Umbilical cord (tissue), 2 donors: ENCODE data around the gene PRKAB2. TPM values are rescaled to one million over a fixed set of nuclear protein-coding genes. Genes with fewer than 3 reads are reported as not detected.
"Not testable (repeated sequence)": the region's sequence is repeated elsewhere in the genome, so short reads cannot be mapped to it uniquely, and the experiment has no call there.

Experiments used
- DNase-seq: peaks from one replicate; pipeline ENCODE4 v3.0.0-alpha.2; 2015; ENCODE audit warnings: low spot score
- total RNA-seq: library from RNA; depleted of rRNA; stranded (reverse); fragments of >200 nt; gene quantifications from one replicate; pipeline ENCODE4 v1.2.3, GENCODE V29; 2014; ENCODE audit warnings: low replicate concordance; ENCODE audit not compliant: insufficient read depth

PRKAB2 gene
- total RNA-seq, 1 donor from 2014 or later: 32.0 TPM

DNA sequence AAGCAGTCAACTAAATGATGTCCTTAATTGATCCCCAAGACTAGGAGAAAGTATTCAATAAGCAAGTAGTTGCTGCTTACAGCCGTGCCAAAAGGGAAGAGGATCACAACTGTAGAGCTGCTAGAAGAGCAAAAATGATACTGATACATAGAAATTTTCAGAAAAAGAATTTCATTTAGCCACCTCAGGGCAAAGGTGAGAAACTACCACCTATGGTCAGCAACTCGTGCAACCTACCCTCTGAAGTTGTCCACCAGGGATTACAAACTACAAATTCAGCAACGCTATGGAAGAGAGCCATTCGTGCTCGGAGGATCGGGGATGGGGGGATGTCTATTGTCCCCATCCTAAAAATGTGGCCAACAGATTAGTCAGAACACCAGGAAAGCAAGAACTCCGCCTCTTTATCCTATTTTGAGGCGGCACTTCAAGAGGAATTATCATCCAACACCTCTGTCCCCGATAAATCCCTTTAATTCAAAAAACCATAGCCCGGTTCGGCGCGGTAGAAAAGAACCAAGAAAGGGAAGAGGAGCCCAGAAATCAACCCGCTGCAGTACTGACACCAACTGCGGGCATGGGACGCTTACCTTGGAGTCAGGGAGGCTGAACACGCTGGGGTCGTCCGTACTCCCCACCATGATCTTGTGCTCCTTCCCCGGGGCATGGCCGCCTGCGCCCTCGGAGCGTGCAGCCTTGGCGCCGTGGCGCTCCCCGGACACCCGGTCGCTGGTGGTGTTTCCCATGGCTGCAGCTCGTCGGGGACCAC, 687 bp downstream of the PRKAB2 start:
- DNase-seq: no peak

DNA sequence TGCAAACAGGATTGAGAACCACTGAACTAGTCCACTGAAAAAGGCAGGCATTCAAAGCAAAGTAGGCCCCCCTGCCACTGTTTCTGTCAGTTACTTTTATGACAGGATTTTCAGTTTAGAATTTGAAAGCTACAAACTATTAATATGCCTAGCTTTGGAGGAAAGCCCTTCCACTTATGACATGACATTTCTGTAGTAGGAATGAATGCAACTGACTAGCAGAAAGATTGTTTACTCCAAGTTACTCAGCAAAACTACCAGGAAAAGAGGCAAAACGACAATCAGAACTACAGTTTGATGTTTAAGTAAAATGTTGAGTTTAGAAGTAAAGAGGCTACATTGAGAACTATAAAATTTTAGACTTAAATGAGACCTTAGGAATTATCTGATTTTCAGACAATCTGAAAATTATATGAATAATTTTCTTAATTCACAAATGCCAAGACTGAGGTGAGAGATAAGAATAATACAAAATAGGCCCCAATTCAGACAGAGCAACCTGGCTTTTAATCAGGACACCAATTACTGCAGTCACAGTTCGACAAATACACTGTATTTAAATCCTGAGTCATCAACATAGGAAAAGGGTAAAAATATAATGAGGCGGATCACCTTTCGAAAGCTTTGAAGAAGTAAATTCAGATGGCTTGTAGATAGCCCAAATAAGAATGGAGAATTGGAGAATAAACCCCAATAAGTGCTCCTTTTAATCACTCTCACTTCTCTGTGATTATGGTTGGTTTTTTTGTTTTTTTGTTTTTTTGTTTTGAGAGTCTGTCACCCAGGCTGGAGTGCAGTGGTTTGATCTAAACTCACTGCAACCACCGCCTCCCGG, 2.2 kb downstream of the PRKAB2 start:
- DNase-seq: no peak

DNA sequence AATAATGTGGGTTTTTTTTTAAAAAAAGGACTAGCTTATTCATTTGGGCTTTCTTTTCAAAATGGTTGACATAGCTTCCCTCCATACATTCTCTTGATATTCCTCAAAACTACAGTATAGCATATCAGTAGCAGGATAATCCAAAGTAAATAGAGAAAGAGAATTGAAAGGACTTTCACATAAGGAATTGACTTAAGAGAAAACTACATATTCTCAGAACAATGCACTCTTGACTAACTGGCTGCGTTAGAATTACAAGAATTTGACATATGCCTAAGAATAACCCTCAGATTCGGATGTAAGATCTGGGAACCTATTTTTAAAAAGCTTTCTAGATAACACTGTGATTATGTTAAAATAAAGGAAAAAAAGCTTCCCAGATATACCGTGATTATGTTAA, 3.1 kb downstream of the PRKAB2 start:
- no peak for DNase-seq

DNA sequence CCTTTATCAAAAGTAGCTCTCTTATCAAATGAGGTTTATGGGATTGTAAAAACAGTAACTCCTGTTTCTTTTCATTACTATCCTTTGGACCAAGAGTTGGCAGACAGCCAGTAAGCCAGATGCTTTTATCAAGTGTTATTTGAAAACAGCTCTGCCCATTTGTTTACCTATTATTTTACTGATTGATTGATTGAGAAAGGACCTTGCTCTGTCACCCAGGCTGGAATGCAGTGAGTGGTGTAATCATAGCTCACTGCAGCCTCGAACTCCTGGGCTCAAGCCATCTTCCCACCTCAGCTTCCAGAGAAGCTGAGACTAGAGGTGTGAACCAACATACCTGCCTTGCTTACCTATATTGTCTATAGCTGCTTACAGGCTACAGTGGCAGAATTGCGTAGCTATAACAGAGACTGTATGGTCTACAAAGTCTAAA, 3.6 kb downstream of the PRKAB2 start:
- DNase-seq: peak; percentile 35

DNA sequence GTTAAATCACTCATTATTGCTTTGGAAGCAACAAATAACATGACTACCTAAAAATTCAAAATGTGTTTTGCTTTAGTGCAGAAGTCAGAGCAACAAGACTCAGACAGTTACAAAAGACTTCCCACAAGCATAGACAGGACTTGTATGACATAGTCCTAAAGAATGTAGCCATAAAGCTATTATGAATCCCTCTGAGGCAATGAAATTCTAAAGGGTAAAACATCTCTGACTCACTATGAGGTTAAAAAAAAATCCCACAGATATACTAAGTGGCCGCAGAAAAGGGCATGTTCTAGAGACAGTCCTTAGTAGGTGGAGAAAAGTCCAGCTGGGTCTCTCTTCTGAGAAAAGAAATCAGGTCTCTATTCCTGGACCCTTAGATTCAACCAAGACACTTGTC, 4.9 kb downstream of the PRKAB2 start:
- DNase-seq: peak; percentile 73

DNA sequence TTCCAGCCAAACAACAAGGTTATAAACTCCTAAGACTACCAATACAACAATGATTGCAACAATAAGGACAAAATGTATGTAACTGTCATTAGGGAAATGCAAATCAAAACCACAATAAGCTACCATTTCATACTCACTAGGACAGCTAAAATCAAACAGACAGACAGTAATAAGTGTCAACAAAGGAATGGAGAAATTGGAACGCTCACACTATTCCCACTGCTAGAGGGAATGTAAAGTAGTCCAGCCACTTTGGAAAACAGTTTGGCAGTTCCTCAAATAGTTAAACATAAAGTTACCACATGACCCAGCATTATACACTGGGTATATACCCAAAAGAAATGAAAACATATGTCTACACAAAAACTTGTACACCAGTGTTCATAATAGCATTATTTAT, 9.3 kb downstream of the PRKAB2 start:
- no peak for DNase-seq

DNA sequence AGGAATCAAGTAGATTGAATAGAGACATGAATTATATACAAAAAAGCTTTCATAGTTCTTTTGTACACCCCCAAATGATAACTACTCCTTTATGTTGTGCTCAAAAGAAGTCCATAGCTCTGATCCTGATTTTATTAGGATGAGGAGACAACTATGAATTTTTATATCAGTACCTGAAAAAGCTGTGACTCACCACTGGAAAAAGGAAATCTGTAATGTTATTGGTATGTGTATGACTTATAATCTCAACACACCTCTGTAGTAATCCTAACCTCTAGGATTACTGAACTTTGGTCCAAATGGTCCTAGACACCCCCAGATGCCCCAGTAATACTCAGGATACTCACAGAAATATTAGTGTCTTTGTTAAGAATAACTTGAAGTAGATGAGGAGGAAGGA, 10.2 kb downstream of the PRKAB2 start:
- no peak for DNase-seq

DNA sequence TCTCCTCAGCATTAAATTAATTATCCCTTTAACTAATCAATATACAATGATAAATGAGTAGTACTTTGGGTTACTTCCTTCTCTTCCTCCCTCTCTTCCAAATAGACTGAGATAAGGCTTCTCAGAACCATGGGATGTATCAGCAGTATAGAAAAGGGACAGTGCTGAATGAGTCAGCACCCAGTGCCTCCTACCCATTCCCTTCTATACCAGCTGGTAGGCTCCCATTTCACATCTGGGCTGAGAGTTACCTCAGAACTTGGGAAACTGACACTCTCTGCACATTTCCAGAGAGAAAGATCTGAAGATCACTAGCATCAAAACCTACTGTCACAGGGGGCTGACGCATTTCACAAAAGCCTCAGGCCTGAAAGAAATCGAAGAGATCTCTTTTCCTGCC, 15.2 kb downstream of the PRKAB2 start:
- not testable (repeated sequence) for DNase-seq

DNA sequence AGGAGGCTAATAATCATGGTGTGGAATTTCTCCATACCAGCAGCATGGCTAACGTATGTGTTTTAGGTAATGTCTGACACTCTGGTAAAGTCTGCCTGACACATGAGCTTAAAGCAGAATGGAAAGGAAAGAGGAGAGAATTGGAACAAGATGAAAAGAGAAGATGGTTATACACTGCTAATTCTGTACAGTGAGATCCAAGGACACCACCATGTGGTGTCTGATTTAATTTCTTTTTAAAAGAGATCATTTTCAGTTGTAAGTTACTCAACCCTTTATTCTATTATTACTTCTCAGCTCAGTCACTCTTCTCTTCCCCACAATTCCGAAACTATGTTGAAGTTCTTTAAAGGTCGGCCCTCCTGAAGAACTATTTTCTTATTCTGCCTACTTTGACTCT, 15.6 kb downstream of the PRKAB2 start:
- no peak for DNase-seq

DNA sequence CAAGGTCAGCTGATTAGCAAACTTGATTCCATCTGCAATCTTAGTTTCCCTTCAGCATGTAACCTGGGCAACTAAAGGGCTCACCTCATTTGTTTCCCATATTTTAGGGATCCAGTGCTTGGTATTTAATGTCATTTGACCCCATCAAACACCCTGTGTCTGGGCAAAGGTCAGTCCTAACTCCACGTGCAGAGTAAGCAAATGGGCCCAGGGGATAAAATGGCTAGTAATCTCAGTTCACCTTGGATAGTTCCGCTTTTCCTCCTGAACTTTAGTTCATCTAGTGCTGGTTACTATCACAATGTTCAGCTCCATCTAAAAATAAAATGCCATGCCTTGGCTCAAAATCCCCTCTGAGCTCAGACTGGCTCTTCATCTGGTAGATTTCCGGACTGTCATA, 19.5 kb downstream of the PRKAB2 start:
- no peak for DNase-seq

DNA sequence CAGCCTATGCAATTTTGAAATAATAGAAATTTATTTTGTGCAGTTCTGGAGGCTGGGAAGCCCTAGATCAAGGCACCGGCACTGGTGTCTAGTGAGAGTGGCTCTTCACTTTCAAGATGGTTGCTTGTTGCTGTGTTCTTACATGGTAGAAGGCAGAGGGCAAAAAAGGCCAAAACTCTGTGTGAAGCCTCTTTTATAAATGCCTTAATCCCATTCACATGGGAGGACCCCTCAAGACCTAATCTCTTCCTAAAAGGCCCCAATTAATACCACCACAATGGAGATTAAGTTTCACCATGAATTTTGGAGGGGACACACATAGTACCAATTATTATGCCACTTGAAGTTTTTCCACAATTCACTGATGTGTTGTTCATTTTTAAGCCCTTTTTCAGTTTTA, 21.0 kb downstream of the PRKAB2 start:
- DNase-seq: no peak

DNA sequence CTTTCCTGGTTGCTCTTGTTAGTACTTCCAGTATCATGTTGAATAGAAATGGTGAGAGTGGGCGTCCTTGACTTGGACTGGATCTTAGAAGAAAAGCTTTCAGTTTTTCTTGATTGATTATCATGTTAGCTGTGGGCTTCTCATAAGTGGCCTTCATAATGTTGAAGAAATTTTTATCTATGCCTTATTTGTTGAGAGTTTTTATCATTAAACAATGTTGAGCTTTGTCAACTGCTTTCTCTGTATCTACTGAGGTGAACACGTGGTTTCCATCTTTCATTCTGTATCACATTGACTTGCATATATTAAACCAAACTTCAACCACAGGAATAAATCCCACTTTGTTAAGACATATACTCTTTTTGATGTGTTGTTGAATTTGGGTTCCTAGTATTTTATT, 29.4 kb downstream of the PRKAB2 start:
- DNase-seq: no peak

DNA sequence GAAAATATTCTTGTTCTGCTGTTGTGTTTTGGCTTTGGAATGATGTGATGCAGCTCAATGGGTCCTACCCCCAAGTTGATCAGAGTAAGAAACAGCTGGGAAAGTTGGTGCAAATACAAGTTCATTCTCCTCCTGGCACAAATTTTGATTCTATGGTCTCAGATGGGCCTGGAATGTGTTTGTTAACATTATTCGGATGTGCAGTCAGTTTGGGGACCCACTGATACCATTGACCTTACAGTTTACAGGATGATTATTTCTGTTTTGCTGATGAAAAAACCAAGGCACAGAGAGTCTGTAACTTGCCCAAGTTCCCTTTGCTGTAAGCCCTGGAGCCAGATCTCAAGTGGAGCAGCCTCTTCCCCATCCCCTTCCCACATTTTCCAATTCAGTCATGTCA, 41.5 kb downstream of the PRKAB2 start:
- not testable (repeated sequence) for DNase-seq

DNA sequence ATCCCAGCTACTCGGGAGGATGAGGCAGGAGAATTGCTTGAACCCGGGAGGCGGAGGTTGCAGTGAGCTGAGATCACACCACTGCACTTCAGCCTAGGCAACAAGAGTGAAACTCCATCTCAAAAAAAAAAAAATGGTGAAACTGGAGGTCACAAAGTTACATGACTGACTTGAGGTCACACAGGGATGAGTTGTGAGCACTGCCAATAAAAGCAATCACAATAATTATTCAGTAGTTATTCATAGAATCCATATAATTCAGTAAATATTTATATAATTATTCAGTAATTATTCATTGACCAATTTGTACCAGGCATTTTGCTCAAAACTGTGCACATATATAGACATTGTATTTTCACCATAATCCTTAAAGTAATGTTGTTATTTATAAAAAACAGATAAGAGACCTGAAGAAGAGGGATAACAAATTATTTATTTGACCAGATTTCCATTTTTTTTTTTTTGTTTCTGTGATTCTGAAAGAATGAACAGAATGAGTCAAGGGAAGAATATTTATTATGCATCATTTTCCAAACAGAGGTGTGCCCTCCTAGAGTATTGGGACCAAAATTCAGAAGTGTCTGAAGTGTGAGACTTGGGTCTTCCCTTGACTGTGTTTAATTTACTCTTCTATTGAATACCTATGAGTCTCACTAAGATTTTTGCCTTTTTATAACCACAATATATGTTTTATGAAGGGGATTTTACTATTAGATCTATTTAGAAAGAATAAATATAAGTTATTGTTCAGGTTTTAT, 43.0 kb downstream of the PRKAB2 start:
- DNase-seq: no peak

DNA sequence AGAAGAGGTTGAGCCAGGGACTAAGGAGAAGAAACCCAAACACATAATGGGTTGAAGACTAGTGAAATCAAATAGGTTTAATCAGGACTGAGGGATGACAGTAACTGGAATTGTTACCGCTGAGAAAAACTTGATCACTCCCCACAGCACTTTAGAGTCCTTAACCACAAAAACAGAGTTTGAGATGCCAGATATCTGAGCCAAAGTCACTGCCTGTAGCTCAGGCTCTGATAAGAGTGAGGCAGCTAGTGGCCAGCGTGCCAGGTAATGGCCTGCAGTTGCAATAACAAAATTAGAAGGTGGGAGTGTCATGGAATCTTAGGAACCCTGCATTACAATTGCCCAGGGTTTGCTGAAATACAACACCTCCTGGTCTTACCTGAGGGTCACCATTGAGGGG, 48.0 kb downstream of the PRKAB2 start:
- DNase-seq: no peak

DNA sequence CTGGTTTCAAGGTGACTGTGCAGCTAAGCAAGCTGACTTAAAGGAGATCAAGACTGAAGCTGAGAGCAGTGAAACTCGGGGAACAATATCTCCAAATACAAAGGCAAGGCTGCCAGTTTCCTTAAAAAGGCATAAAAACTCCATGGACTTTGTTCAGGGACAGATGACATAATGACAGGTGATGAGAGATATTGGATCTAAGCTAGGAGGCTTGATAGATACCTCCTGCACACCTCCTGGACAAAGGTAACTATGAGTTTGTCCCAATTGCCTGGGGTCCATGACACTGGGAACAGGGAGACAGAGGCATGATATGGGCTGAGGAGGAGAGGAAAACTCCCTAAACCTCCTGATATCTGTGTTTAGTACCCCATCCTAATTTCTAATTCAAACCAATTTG, 55.2 kb downstream of the PRKAB2 start:
- DNase-seq: no peak

DNA sequence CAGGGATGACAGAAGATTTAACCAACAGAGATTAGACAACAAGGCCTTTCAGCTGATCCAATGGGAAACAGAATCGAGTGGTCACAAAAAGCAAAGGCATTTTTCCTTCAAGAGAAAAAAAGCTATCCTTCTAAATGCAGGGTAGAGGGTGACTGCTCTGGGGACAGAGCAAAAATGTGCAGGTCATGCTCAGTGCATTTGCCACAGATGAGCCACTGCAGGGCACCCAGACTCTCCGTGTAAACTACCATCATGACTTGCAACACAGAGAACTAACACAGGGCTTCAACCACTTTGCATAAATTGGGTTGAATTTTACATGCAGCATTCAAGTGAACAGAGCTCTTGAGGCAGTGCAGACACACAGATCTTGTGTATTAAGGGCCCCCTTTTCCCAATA, 56.8 kb downstream of the PRKAB2 start:
- no peak for DNase-seq

DNA sequence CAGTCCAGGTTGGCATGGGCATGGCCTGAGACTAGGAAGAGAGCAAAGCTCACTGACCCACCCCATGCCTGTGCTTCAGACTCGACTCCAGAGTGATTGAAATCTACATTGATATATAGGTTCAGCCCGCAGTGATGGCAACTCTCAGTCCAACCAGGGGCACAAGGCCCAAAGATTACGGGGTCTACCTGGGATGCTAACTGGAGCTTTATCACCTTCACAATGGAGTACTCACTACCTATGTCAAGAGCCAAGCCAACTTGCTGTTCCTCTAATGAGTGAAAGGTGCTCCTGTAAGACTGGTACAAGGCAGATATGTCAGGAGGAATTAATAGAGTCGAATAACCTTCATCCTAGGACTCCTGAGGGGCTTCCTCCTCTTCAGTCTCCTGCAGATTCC, 57.2 kb downstream of the PRKAB2 start:
- DNase-seq: not testable (repeated sequence)

DNA sequence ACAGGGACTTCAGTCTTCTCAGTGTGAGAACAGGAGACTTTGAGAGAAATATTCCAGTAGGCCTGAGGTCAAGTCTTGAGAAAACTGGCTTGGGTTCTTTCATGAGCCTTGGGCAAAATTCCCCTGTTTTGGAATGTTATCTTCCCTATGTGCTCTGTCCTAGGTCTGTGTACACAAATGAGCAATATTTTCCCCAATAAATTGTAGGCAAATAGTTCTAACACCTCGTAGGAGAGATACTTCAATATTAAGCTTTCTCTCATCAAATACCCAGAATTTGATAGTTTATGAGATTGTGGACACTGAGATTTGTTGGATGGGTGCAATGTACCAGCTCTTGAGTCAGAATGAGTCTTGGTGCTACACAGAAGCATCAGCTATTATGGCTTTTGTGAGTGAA, 57.9 kb downstream of the PRKAB2 start:
- DNase-seq: not testable (repeated sequence)

DNA sequence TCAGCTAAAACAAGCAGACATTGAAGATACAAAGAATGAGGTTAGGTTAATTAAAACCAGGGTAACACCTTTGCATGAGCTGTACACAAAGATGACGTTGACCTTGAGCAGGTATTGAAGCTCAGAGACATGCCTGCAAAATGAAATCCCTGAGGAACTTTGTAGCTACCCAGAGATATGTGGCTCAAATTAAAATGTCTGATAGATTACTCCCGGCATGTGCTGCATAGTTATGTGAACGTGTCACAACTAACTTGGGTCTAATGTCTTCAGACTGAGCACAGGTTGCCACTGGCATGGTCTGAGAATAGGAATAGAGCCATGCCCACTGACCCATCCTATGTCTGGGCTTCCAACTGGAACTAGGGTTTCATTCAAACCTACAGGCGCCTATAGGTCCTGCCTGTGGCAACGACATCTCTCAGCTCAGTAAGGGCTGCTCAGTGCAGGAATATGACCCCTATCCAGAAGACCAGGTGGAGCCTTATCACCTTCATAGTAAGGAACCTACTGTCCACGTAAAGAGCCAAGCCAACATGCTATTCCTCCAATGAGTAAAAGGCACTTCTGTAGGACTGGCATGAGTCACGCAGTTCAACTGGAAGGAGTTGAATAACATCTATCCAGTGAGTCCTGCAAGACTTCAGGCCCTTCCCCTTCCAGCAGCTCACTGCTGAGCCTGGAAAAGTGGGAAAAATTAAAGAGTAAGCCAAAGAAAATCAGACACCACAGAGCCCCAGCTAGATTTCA, 60.7 kb downstream of the PRKAB2 start:
- no peak for DNase-seq

DNA sequence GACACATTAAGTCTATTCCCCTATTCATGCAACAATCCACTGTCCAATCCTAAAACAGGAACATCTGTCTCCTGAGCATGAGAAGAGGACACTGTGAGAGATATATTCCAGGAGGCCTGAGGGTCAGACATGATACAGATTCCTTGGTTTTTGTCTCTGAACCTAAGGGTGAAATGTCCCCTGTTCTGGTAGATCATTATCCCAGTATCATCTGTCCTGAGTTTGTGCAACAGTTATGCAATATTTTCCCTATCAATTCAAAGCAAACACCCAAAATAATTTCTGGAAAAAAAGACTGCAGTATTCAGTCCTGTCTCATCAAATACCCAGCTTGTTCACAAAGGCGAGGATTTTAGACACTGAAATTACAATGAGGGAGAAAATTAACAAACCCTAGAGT, 61.4 kb downstream of the PRKAB2 start:
- no peak for DNase-seq

DNA sequence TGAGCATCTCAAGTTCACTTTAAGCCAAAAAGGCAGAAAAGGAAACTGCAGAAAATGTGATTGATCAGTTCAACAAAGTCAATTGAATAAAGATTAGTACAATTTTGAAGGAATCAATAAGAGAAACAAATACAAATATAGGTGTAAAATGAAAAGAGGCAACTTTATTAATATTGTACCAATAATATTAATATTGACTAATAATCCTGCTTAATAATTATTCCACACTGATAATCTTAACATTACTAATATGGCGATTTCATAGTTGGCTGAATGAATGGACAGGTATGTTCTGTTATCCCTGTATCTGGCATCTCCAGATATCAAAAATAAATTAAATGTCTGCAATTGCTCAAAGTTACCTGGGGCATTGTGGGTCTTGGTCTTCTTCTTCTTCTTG, 61.8 kb downstream of the PRKAB2 start:
- no peak for DNase-seq
